ENCODE data around the gene CDK3.

Gene CDK3

GRCh38 chr17:75987041-75987440, 13.6 kb upstream of the CDK3 start:
- H3K4me3 ChIP-seq (ENCODE audit: low read depth, low read length), result no peak overlapping the region

DNA sequence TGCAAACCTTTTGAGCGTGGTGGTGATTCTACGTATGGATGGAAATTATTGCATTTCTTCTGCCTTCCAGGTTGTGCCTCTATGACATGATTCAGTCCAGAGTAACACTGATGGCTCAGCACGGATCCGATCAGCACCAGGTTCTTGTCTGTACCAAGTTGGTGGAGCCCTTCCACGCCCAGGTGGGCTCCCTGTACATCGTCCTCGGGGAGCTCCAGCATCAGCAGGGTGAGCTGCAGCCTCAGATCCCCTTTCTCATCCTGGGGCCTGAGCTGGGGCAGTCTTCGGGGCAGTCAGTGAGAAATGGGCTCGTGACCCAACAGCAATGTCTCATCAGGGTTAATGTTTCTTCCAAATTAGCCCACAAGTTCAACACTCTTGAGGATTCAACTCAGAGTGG, 9.3 kb upstream of the CDK3 start:
- no peak overlapping the region for H3K4me3 ChIP-seq (ENCODE audit: low read depth, low read length)

DNA sequence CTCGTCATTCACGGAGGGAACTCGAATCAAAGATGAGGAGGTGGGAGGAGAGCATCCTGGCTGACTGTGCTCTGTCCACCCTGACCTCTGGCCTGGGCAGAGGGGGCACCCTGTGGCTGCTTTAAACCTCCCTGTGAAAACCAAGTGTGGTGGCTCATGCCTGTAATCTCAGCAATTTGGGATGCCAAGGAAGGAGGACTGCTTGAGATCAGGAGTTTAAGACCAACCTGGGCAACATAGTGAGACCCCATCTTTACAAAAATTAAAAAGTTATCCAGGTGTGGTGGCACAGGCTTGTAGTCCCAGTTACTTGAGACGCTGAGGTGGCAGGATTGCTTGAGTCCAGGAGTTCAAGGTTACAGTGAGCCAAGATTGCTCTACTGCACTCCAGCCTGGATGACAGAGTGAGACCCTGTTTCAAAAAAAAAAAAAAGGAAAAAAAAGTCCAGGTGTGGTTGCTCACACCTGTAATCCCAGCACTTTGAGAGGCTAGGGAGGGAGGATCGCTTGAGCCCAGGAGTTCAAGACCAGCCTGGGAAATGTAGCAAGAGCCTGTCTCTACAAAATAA, 5.8 kb upstream of the CDK3 start:
- H3K4me3 ChIP-seq (ENCODE audit: low read depth, low read length), result no peak overlapping the region

- no peak overlapping the region for H3K4me3 ChIP-seq (ENCODE audit: low read depth, low read length)
Measured at GRCh38 chr17:75995385-75995925, 5.2 kb upstream of the CDK3 start.

- no peak overlapping the region for H3K4me3 ChIP-seq (ENCODE audit: low read depth, low read length)
Measured at GRCh38 chr17:75996665-75997590, 3.7 kb upstream of the CDK3 start.

- H3K4me3 ChIP-seq (ENCODE audit: low read depth, low read length), result no peak overlapping the region
Measured at GRCh38 chr17:75998327-75998795, 2.3 kb upstream of the CDK3 start.

- no peak overlapping the region for H3K4me3 ChIP-seq (ENCODE audit: low read depth, low read length)
Measured at GRCh38 chr17:76000016-76000754, 470 bp upstream of the CDK3 start.

DNA sequence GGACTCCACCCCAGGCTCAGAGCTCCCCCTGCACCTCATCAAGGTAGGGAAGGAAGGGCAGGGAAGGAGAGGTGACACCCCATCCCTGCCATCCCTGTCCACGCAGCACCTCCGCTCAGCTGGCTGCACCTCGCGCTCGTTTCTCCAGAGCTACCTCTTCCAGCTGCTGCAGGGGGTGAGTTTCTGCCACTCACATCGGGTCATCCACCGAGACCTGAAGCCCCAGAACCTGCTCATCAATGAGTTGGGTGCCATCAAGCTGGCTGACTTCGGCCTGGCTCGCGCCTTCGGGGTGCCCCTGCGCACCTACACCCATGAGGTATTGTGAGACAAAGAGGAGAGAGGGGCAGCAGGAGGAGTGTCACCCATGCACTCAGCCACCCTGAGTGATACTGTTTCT, 1.4 kb downstream of the CDK3 start:
- H3K4me3 ChIP-seq (ENCODE audit: low read depth, low read length), result no peak overlapping the region

DNA sequence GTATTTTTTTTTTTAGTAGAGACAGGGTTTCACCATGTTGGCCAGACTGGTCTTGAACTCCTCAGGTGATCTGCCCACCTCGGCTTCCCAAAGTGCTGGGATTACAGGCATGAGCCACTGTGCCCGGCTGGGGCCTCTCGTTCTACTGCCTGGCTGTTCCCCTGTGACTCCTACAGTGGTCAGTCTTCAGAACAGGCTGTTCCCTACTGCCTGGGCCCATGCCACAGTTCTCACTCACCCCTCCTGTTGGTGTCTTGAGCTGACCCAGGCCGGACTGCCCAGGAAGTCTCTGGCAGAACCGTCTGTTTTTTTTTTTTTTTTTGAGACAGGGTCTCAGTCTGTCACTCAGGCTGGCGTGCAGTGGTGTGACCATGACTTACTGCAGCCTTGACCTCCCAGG, 3.3 kb downstream of the CDK3 start:
- H3K4me3 ChIP-seq (ENCODE audit: low read depth, low read length), result no peak overlapping the region

DNA sequence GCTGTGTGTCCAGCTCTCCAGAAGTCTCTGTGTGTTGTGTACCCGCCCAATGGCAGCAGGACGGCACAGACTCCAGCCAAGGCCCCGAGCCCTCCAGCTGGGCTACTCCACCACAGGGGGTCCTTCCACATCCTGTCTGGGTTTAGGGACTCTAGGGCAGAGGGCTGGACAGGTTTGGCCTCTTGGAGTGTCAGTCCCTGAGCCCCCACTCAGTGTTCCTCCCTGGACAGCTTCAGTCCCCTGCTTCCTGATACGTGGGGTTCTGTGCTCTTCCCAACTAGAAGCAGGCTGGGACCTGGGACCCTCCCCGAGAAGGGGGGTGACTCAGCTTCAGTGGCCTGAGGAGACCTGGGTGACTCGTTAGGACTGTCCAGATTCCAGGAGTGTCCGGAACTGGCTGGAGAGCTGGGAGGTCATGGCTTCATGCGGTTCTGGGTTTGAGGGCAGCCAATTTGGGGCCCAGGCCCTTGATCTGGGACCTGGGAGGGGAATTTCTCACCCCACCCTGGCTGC, 4.2 kb downstream of the CDK3 start:
- no peak overlapping the region for H3K4me3 ChIP-seq (ENCODE audit: low read depth, low read length)

- H3K4me3 ChIP-seq (ENCODE audit: low read depth, low read length), result no peak overlapping the region
Measured at GRCh38 chr17:76005263-76006149, 4.9 kb downstream of the CDK3 start.

DNA sequence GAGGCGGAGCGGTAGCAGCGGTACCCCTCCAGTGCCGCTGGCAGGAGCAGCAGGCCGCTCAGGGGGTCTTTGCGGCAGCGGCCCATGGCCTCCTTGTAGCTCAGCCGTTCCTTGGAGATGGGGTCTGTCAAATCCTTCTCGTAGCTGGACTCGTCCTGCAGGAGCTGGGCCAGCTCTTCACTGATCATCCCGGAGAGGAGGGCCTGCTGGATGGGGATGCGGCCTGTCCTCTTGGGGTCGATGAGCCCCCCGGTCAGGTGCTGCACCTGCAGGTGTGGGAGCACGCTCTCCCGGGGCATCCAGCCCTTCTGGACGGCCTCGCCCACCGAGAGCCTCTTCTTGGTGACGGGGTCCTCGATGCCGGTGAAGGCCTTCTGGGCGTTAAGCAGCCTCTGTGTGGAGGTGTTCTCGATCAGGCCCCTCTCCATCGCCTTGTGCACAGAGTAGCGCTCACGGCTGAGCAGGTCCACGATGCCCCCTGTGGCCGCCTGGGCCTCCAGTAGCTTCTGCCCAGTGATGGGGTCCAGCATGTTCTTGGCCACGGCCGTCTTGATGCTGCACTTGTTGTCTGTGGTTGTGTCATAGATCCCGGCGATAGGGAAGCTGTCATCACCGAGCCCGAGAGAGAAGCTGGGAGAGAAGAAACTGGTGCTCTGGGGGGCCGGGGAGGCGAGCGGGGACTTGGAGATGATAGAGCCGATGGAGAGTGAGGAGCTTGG, 6.6 kb downstream of the CDK3 start:
- no peak overlapping the region for H3K4me3 ChIP-seq (ENCODE audit: low read depth, low read length)

DNA sequence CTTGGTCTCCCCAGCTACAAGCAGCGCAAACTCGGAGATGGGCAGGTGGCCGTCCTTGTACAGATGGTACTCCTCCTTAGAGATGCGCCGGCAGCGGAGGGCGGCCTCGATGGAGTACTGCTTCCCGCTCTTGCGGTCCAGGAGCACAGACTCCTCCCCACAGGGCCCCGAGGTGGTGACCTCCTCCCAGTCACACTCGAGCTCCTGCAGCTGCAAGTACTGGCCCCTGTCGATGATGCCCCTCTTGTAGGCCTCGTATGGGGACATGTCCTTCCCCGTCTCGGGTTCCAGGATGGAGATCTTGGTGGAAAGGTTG, 7.2 kb downstream of the CDK3 start:
- no peak overlapping the region for H3K4me3 ChIP-seq (ENCODE audit: low read depth, low read length)

DNA sequence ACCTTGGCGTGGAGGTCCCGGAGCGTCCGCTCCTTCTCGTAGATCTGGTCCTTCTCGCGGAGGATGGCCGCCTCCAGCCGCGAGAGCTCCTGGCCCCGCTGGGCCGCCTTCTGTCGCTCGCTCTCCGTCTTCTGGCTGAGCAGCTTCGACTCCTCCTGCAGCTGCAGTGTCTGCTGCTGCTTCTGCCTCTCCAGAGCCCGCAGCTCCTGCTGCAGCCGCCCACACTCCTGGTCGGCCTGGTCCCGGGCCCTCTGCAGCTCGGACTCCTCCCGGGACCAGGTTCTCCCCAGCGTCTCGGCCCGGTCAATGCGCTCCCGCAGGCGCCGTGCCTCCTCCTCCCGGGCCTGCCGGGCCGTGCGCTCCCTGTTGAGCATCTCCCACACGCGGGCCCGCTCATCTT, 7.6 kb downstream of the CDK3 start:
- no peak overlapping the region for H3K4me3 ChIP-seq (ENCODE audit: low read depth, low read length)

DNA sequence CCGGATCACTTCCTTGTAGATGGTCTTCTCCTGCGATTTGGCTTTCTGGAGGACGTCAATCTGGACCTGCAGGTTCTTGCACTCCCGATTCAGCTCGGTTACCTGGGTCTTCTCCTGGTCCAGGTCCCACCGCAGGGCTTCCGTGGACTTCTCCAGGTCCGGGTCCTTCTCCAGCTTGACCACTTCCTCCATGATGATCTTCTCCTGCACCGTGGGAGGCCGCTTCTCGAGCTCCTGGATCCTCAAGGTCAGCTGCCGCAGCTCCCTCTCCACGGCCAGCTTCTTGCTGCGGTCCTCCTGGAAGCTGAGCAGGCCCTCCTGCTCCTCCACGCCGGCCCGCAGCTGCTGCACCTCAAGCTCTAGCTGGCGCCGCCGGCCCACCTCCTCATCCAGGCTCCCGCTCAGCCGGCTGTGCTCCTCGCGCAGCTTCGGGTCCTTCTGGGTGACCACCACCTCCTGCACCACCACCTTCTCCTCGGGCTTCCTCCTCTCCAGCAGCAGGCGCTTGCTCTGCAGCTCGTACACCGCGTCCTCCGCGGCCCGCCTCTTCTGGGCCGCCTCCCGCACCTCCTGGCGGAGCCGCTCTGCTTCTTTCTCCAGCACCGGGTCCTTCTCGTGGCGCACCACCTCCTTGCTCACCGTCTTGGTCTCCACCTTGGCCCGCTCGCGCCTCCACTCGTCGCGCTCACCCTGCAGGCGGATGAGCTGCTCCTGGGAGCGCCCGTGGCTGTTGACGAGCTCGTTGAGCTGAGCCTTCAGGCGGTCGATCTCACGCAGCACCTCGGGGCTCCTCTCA, 8.2 kb downstream of the CDK3 start:
- H3K4me3 ChIP-seq (ENCODE audit: low read depth, low read length), result no peak overlapping the region

DNA sequence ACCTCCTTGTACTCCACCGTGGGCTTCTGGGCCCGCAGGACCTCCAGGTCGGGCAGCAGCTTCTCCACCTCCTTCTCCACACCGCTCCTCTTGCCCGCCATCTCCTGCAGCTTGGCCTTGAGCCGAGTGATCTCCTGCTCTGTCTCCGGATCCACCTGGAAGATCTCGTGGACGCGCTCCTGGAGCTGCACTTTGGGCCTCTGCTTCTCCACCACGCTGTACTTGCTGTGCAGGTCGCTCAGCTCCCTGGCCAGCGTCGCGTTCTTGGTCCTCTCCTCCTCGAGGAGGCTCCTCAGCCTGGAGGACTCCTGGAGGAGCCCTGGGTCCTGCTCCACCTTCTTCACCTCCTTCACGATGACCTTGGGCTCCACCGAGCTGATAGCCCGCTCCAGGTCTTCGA, 8.8 kb downstream of the CDK3 start:
- no peak overlapping the region for H3K4me3 ChIP-seq (ENCODE audit: low read depth, low read length)

GRCh38 chr17:76009969-76010661, 9.5 kb downstream of the CDK3 start:
- no peak overlapping the region for H3K4me3 ChIP-seq (ENCODE audit: low read depth, low read length)

DNA sequence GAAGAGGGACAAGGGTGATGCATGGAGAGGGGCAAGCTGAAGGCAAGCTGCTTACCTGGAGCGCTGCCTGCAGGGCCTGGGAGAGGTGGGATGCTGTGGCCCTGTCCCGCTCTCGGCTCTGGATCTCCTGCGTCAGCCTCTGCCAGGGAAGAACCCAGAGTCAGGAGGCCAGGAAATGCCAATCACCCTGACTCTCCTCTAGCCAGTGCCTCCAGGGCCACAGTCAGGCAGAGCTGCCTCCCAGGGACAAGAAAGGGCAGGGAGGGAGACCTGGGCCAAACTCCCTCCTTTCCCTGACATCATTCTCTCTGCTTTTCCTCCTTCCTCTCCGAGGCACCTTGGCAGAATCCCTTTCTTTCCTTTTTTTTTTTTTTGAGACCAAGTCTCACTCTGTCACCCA, 11.3 kb downstream of the CDK3 start:
- H3K4me3 ChIP-seq (ENCODE audit: low read depth, low read length), result no peak overlapping the region
